HCT116 (cell line): ENCODE measurements around the gene GNAI2. TPM values are rescaled to one million over a fixed set of nuclear protein-coding genes. Genes with fewer than 3 reads are reported as not detected.

Source experiments
- ATAC-seq: fragments of 200-7000 bp; cut with Tn5 transposase; 2 replicates; pipeline ENCODE4 v1.9.1; 2020; ENCODE audit warnings: mild to moderate bottlenecking, moderate library complexity
- BruUV-seq: library from RNA; stranded (reverse); fragments of 400-500 nt; replicated peaks from 2 replicates; lab custom pipeline; 2021; lab: Mats Ljungman, UMichigan
- CTCF ChIA-PET: fragments of 300-600 bp; sonication (Branson Sonifier 250); formaldehyde crosslinking; loops from one replicate; lab custom pipeline; 2021; ENCODE audit warnings: antibody characterized with exemption; lab: Charles Lee
- POLR2A ChIA-PET: fragments of 300-600, 350-600 bp; sonication (Branson Sonifier 250); formaldehyde crosslinking; loops from one replicate; lab custom pipeline; 2021; ENCODE audit warnings: antibody characterized with exemption; lab: Charles Lee
- RAD21 ChIA-PET, 2 experiments: fragments of 300-600 bp; sonication (Branson Sonifier 250); formaldehyde crosslinking; loops; one replicate each; lab custom pipeline; 2023; ENCODE audit warnings: low total read pairs in 2 of 2; ENCODE audit not compliant: uncharacterized antibody in 2 of 2, unreplicated experiment in 2 of 2, low non-redundant PET in 1 of 2; lab: Charles Lee
- DNase-seq: peaks from one replicate; pipeline ENCODE4 v3.0.0-alpha.2; 2010; ENCODE audit warnings: low read depth, low spot score
- H2AFZ ChIP-seq: fragments of 200-600 bp; shearing (Covaris generic), sonication (generic); 2 replicates; pipeline ENCODE4 v1.6.1; 2017; ENCODE audit warnings: low read depth, mixed run types, mixed read lengths, antibody characterized with exemption, low read length; ENCODE audit not compliant: poor library complexity, severe bottlenecking
- H3K27ac ChIP-seq: 2 replicates; pipeline ENCODE4 v1.5.1; 2012; ENCODE audit warnings: low read depth, low read length
- H3K27me3 ChIP-seq: fragments of 200-600 bp; sonication (generic); 2 replicates; pipeline ENCODE4 v1.6.1; 2016; ENCODE audit warnings: mixed run types, low read length, mixed read lengths; ENCODE audit not compliant: insufficient read depth
- H3K36me3 ChIP-seq, 2 experiments: fragments of 200-500 bp in 1 of 2; fragments of 200-600 bp in 1 of 2; sonication (Bioruptor generic) in 1 of 2; sonication (generic) in 1 of 2; 2 replicates each; pipeline versions ENCODE4 v1.5.1 to v1.6.1; 2014 to 2016; ENCODE audit warnings: low read length in 2 of 2, inconsistent platforms in 1 of 2, mixed read lengths in 1 of 2, mixed run types in 1 of 2; ENCODE audit not compliant: insufficient read depth in 2 of 2, control insufficient read depth in 1 of 2
- H3K4me1 ChIP-seq, 2 experiments: fragments of 200-600 bp in 1 of 2; sonication (generic) in 1 of 2; 2 replicates each; pipeline versions ENCODE4 v1.5.1 to v1.6.1; 2012 to 2017; ENCODE audit warnings: low read length in 2 of 2, inconsistent platforms in 1 of 2, mild to moderate bottlenecking in 1 of 2, mixed read lengths in 1 of 2, mixed run types in 1 of 2, moderate library complexity in 1 of 2; ENCODE audit not compliant: insufficient read depth in 2 of 2, control insufficient read depth in 1 of 2
- H3K4me2 ChIP-seq: fragments of 200-600 bp; sonication (generic); 2 replicates; pipeline ENCODE4 v1.6.1; 2017; ENCODE audit warnings: mixed run types, low read length, mixed read lengths
- H3K4me3 ChIP-seq, 2 experiments: fragments of 200-600 bp in 1 of 2; sonication (generic) in 1 of 2; replicated peaks in 1 of 2; 2 replicates each; pipeline ENCODE4 v1.5.1; 2011 to 2016; ENCODE audit warnings: low read length in 2 of 2, control low read depth in 1 of 2, low read depth in 1 of 2, mild to moderate bottlenecking in 1 of 2, mixed read lengths in 1 of 2, mixed run types in 1 of 2
- H3K79me2 ChIP-seq: fragments of 200-600 bp; sonication (generic); 2 replicates; pipeline ENCODE4 v1.6.1; 2017; ENCODE audit warnings: mild to moderate bottlenecking, mixed run types, low read length, moderate library complexity, mixed read lengths; ENCODE audit not compliant: insufficient read depth
- H3K9ac ChIP-seq: fragments of 200-600 bp; sonication (generic); 2 replicates; pipeline ENCODE4 v1.6.1; 2016; ENCODE audit warnings: low read length, mixed read lengths
- H3K9me2 ChIP-seq: fragments of 200-600 bp; sonication (generic), shearing (Covaris generic); 2 replicates; pipeline ENCODE4 v1.6.1; 2017; ENCODE audit warnings: mixed run types, mild to moderate bottlenecking, moderate library complexity; ENCODE audit not compliant: insufficient read depth
- H3K9me3 ChIP-seq, 2 experiments: fragments of 200-500 bp in 1 of 2; fragments of 200-600 bp in 1 of 2; sonication (Bioruptor generic) in 1 of 2; sonication (generic) in 1 of 2; 2 replicates each; pipeline ENCODE4 v1.6.1; 2014 to 2017; ENCODE audit warnings: low read length in 2 of 2, mixed read lengths in 2 of 2, inconsistent platforms in 1 of 2, low read depth in 1 of 2, mild to moderate bottlenecking in 1 of 2, mixed run types in 1 of 2, moderate library complexity in 1 of 2; ENCODE audit not compliant: control insufficient read depth in 1 of 2, insufficient read depth in 1 of 2
- H4K20me1 ChIP-seq: fragments of 200-600 bp; sonication (generic), shearing (Covaris generic); 2 replicates; pipeline ENCODE4 v1.6.1; 2017; ENCODE audit warnings: mixed run types, mild to moderate bottlenecking, moderate library complexity; ENCODE audit not compliant: insufficient read depth
- CBX3 ChIP-seq: IDR thresholded peaks from 2 replicates; pipeline ENCODE4 v1.6.1; 2012; ENCODE audit warnings: low read depth
- ELF1 ChIP-seq: IDR thresholded peaks from 2 replicates; pipeline ENCODE4 v1.6.1; 2012; ENCODE audit warnings: low read depth, borderline replicate concordance
- EZH2 ChIP-seq: fragments of 200-600 bp; sonication (generic); IDR thresholded peaks from 2 replicates; pipeline ENCODE4 v1.6.1; 2017; ENCODE audit warnings: antibody characterized with exemption, mixed run types
- POLR2A ChIP-seq: IDR thresholded peaks from 2 replicates; pipeline ENCODE4 v1.7.0; 2011; ENCODE audit warnings: borderline replicate concordance; ENCODE audit not compliant: insufficient read depth, insufficient read length; ENCODE audit errors: extremely low read depth
- POLR2AphosphoS5 ChIP-seq: IDR thresholded peaks from 2 replicates; pipeline ENCODE4 v1.6.1; 2011; ENCODE audit warnings: mild to moderate bottlenecking, low read depth, low read length, moderate library complexity
- RAD21 ChIP-seq: IDR thresholded peaks from 2 replicates; pipeline ENCODE4 v1.6.1; 2012; ENCODE audit warnings: low read depth, mild to moderate bottlenecking
- SP1 ChIP-seq: IDR thresholded peaks from 2 replicates; pipeline ENCODE4 v1.6.1; 2012; ENCODE audit warnings: low read depth
- SRF ChIP-seq: IDR thresholded peaks from 2 replicates; pipeline ENCODE4 v1.6.1; 2012; ENCODE audit warnings: low read depth
- TCF7L2 ChIP-seq: IDR thresholded peaks from 2 replicates; pipeline ENCODE4 v1.7.0; 2011; ENCODE audit warnings: borderline replicate concordance, inconsistent platforms; ENCODE audit not compliant: insufficient read depth, insufficient read length; ENCODE audit errors: extremely low read depth
- ZNF274 ChIP-seq: fragments of 200-500 bp; sonication (Bioruptor generic); IDR thresholded peaks from 2 replicates; pipeline ENCODE4 v1.6.1; 2014; ENCODE audit warnings: mild to moderate bottlenecking, low read depth, low read length, inconsistent platforms
- intact Hi-C: fragments of 100-400 bp; cut with micrococcal nuclease; formaldehyde crosslinking; loops from 2 replicates; pipeline ENCODE4 v1.10.0; 2022
- total RNA-seq: library from RNA; stranded (reverse); gene quantifications from one replicate; pipeline ENCODE4 v1.2.1, GENCODE V29; 2021; ENCODE audit not compliant: unreplicated experiment
- TF ChIP-seq, protein P1 (sequence below): IDR thresholded peaks from 2 replicates; pipeline ENCODE4 v1.6.1; 2012
- TF ChIP-seq, protein P2 (sequence below), 3 experiments: fragments of 200-600 bp in 1 of 3; sonication (generic) in 1 of 3; IDR thresholded peaks in 2 of 3; conservative IDR thresholded peaks in 1 of 3; 2 replicates each; pipeline ENCODE4 v1.5.1; 2012 to 2017; ENCODE audit warnings: low read depth in 2 of 3, low read length in 2 of 3, antibody characterized with exemption in 1 of 3, borderline replicate concordance in 1 of 3, control low read depth in 1 of 3, mild to moderate bottlenecking in 1 of 3, mixed read lengths in 1 of 3, mixed run types in 1 of 3, moderate library complexity in 1 of 3; ENCODE audit not compliant: insufficient read depth in 1 of 3
- TF ChIP-seq, protein P3 (sequence below): IDR thresholded peaks from 2 replicates; pipeline ENCODE4 v1.6.1; 2012

GNAI2 gene
- total RNA-seq, 1 experiment from 2014 or later: 170 TPM

DNA sequence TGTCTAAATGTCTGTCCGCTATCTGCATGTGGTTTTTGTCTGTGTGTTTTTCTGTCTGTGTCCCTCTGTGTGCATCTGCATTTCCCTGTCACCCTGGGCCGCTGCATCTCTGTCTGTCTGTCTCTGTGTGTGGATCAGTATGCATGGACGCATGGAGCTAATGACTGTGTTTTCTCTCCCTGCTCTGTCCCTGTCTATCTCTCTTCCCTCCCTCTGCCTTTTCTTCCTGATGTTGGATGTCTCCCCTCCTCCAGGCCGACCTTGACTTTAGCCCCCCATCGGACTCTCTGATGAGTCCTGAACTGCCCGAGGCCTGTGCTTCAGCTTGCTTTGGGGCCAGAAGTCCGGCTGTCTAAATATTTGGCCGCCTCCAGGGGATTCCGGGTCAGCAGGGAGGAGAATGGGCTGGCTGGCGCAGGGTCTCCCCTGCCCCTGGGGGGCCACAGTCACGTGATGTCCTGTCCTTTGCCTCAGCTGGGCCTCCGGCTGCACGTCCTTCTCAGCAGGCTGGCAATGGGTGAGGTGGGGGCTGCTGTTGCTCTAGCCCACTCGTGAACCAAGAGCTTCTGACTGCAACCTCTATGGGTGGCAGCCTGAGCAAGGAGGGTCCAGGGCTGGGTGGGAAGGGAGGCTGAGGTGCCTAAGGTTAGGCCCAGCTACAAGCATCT, 27.2 kb upstream of the GNAI2 start:
- Histone ChIP-seq H3K36me3 (no peaks in the 10 kb centered on the region), H4K20me1 (no peaks in the 10 kb centered on the region), H3K4me3 (no peak overlapping the region), H3K4me2 (no peak overlapping the region), H2AFZ (no peak overlapping the region), H3K9me2 (no peaks in the 10 kb centered on the region), H3K9ac (no peak overlapping the region), H3K9me3 (no peaks in the 10 kb centered on the region), H3K4me1 (peaks cover 6 to 29% of the 10 kb centered on the region in 2 experiments; a peak in 3 of 4 replicates), H3K27ac (no peak overlapping the region), H3K79me2 (no peaks in the 10 kb centered on the region), H3K27me3 (no peaks in the 10 kb centered on the region)
- RAD21 ChIA-PET: interaction anchor here in 1 of 2 experiments (0.9 kb wide), 1 partner anchor 14 kb away, joined by 6 read pairs; no protein-coding TSS in a partner anchor
- no peak for DNase-seq
- intact Hi-C loops: no loop called here
- no peak for ATAC-seq
- no TSS peak for BruUV-seq
- CTCF ChIA-PET: interaction anchor here (1.0 to 3.0 kb wide), 2 partner anchors 14 to 38 kb away, joined by 5 to 10 read pairs; no protein-coding TSS in a partner anchor
- POLR2A ChIA-PET: no interaction called here
- TF ChIP-seq EZH2 (no peak), SP1 (no peak), ELF1 (no peak), TCF7L2 (no peak), POLR2A (no peak), ZNF274 (no peak), RAD21 (no peak), POLR2AphosphoS5 (no peak), SRF (no peak), CBX3 (no peak)
- TF ChIP-seq, protein P1, sequence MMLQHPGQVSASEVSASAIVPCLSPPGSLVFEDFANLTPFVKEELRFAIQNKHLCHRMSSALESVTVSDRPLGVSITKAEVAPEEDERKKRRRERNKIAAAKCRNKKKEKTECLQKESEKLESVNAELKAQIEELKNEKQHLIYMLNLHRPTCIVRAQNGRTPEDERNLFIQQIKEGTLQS: no peak
- TF ChIP-seq, protein P2, sequence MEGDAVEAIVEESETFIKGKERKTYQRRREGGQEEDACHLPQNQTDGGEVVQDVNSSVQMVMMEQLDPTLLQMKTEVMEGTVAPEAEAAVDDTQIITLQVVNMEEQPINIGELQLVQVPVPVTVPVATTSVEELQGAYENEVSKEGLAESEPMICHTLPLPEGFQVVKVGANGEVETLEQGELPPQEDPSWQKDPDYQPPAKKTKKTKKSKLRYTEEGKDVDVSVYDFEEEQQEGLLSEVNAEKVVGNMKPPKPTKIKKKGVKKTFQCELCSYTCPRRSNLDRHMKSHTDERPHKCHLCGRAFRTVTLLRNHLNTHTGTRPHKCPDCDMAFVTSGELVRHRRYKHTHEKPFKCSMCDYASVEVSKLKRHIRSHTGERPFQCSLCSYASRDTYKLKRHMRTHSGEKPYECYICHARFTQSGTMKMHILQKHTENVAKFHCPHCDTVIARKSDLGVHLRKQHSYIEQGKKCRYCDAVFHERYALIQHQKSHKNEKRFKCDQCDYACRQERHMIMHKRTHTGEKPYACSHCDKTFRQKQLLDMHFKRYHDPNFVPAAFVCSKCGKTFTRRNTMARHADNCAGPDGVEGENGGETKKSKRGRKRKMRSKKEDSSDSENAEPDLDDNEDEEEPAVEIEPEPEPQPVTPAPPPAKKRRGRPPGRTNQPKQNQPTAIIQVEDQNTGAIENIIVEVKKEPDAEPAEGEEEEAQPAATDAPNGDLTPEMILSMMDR (IDR thresholded peaks at IDR 0.05 in 2 of 3, conservative IDR thresholded peaks at IDR 0.05 in 1 of 3; ENCODE audit: borderline replicate concordance in 1 of 3, insufficient read depth in 1 of 3, low read depth in 2 of 3, low read length in 2 of 3): no peak
- TF ChIP-seq, protein P3, sequence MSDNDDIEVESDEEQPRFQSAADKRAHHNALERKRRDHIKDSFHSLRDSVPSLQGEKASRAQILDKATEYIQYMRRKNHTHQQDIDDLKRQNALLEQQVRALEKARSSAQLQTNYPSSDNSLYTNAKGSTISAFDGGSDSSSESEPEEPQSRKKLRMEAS: no peak
